Tongue (tissue), 2 donors: ENCODE results near the gene PLD1. TPM values are rescaled to one million over a fixed set of nuclear protein-coding genes. Genes with fewer than 3 reads are reported as not detected.
A peak's percentile ranks its signal among the peaks of the same experiment; 100 is the strongest.
"Not testable (repeated sequence)": the region's sequence is repeated elsewhere in the genome, so short reads cannot be mapped to it uniquely, and the experiment has no call there.

Experiments used
- DNase-seq: peaks from one replicate; pipeline ENCODE4 v3.0.0-alpha.2; 2015
- total RNA-seq: library from RNA; depleted of rRNA; stranded (reverse); fragments of >200 nt; gene quantifications from one replicate; pipeline ENCODE4 v1.2.3, GENCODE V29; 2014

PLD1 gene
- total RNA-seq, 1 donor from 2014 or later = 60.6 TPM

DNA sequence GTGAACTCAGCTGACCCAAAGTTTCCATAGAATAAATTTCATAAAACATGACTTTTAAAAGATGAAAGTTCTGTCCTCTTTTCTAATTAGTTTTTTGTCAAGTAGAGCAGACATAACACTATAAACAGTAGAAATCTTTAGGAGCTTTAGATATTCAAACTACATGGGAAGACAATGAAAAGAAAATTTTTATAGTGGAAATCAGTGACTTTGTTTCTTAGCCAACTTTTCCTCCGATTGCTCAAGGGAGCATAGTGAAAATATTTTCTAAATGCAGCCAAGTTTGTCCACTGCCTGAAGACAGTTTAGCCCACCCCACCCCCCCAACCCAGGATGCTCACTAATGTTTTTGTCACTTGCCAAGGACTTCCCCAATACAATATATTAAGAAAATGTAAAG lies 114.9 kb downstream of the PLD1 start:
- no peak for DNase-seq

- DNase-seq = no peak
Measured at GRCh38 chr3:171694888-171695287, 115.4 kb downstream of the PLD1 start.

DNA sequence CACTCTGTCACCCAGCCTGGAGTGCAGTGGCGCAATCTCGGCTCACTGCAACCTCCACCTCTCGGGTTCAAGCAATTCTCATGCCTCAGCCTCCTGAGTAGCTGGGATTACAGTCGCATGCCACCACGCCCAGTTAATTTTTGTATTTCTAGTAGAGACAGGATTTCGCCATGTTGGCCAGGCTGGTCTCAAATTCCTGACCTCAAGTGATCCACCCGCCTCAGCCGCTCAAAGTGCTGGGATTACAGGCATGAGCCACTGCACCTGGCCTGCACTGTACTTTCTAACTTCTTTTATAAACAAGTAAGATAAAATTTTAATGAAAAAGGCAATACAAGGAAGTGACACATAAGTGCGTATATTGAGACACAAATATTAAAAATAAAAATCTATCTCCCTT lies 117.7 kb downstream of the PLD1 start:
- DNase-seq = not testable (repeated sequence)

- DNase-seq = no peak
Measured at GRCh38 chr3:171691485-171691884, 118.8 kb downstream of the PLD1 start.

- DNase-seq = no peak
Measured at GRCh38 chr3:171690281-171690680, 120.0 kb downstream of the PLD1 start.

GRCh38 chr3:171688593-171688992 lies 121.7 kb downstream of the PLD1 start:
- DNase-seq = no peak

DNA sequence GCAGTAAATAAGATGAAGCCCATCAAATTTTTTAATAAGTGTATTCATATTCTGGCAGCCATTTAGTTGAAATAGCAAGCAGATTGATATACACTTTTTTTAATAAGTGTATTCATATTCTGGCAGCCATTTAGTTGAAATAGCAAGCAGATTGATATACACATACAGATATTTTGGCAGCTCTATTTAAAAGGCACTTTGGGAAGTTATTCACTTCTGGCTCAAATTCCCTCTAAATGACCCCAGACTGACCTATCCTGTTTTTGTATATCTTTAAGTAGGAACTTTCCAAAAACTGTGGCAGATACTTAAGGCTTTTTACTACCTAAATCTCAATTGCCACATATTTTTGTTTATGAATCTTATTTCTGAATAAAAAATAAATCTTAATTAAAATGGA lies 122.3 kb downstream of the PLD1 start:
- DNase-seq = peak; percentile 35

DNA sequence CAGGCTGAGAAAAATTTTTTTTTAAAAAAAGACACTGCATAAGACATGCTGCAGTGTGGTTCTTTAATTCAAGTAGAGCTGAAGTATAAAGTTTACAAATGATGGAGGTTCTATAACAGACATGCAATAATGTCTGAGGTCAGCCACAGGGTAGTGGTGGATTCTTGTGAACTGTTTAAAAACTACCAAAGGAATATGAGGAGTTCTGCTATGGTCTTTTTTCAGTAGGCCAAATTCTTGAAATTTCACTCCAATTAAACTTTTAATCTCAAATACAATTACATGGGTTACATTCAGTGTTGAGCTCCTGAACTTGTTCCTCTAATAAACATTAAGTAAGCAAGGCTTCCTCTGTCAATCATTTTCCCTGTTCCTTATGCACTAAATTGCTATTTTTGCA lies 122.7 kb downstream of the PLD1 start:
- peak; percentile 7 for DNase-seq

DNA sequence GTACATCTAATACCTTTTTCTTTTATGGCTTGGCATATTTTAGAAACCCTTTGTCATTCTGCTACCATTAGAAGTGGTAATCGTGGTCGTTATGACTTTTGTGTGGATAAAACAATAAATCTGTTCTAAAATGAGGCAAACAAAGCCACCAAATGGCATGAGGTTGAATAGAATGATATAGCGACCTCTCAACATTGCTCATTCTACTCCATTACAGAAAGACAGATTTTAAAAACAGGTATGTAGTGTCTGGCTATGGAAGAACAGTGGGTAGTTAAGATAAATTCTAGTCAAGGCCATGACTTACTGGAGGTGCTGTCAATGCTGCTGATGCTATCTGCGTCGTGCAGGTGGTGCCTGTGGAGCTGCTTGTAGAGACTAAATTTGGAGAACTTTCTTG lies 123.2 kb downstream of the PLD1 start:
- DNase-seq = no peak

GRCh38 chr3:171685116-171685895 lies 125.0 kb downstream of the PLD1 start:
- DNase-seq = no peak

- no peak for DNase-seq
Measured at GRCh38 chr3:171684221-171684620, 126.1 kb downstream of the PLD1 start.

- DNase-seq = no peak
Measured at GRCh38 chr3:171682743-171683142, 127.5 kb downstream of the PLD1 start.

- DNase-seq = no peak
Measured at GRCh38 chr3:171680726-171681411, 129.4 kb downstream of the PLD1 start.

- no peak for DNase-seq
Measured at GRCh38 chr3:171678971-171679492, 131.3 kb downstream of the PLD1 start.

DNA sequence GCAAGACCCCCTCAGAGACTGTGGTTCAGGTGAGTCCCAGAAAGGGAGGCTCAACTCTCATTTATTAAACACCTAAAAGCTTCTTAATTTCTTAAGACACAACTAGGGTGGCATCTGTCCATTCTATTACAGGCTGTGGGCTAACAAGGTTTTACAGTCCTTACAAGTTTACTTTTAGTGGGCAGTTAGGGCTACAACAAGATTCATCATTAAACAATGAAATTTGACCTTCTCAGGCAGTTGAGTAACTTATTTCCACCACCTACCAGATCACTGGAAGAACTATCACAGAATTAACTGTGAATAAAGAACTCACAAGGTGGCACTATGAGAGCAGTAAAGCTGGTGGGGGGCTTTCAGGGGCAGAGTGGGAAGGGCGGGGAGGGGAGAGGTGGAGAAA lies 132.6 kb downstream of the PLD1 start:
- DNase-seq = no peak

- no peak for DNase-seq
Measured at GRCh38 chr3:171676601-171677175, 133.6 kb downstream of the PLD1 start.

DNA sequence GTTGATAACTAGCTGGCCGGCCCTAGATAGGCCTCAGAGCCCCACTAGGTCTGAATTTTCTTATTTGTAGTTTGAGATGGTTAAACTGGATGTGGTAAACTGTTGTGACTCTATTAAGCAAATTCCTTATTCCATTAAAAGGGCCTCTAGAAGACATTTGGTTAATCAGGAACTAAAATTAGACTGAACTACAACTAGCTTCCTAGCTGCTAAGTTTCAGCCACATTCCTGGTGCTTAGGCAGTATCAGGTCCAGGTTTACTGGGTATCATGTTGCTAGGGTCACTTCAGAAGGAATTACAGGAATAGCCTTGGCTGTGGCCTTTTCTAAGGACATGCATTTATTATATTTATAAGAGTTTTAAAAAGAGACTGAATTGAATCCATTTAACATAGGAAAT lies 136.3 kb downstream of the PLD1 start:
- no peak for DNase-seq

DNA sequence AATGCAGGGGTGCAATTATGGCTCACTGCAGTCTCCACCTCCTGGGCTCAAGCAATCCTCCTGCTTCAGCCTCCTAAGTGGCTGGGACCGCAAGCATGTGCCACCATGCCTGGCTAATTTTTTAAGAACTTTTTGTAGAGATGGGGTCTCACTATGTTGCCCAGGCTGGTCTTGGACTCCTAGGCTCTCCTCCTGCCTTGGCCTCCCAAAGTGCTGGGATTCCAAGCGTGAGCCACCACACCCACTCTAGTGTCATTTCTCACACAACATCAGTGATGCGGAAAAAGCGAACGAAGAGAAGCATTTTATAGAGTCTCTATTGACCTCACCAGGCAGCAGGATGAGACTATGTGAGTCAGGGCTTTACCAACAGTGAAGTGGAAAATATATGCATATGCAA lies 137.7 kb downstream of the PLD1 start:
- no peak for DNase-seq

DNA sequence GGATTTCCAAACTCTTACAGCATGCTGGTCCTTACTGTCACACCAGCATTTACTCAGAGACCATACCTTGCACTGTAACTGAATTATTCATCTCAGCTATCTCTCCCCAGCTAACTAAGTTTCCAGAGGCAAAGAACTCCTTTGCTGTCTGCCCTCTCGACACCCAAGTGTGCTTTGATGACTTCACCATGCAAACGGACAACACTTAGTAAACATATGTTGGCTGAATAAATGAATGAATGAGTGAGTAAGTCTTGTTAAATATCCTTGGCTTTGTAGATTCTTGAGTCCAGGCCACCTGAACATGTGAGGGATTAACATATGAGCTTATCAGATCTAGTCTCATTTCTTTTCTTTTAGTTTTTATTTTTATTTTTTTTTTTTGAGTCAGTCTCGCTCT lies 138.2 kb downstream of the PLD1 start:
- no peak for DNase-seq

GRCh38 chr3:171671709-171672108 lies 138.6 kb downstream of the PLD1 start:
- no peak for DNase-seq

- no peak for DNase-seq
Measured at GRCh38 chr3:171666516-171666915, 143.8 kb downstream of the PLD1 start.

DNA sequence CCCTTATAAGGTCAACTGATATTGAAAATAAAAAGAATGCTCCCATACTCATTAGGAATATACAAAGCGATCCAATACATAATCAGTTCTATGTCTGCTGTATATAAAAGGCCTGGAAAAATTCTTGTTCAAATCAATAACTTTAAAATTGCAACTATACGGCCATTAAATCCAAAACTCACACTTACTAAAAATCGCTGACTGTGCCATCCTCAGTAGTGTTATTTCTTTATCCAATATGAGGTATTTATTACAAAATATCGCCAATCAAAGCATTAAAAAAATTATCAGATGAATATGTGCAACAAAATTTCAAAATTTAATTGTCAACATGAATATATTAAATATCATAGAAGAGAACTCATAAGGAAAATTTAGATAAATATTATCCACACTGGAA lies 146.5 kb downstream of the PLD1 start:
- DNase-seq = no peak

DNA sequence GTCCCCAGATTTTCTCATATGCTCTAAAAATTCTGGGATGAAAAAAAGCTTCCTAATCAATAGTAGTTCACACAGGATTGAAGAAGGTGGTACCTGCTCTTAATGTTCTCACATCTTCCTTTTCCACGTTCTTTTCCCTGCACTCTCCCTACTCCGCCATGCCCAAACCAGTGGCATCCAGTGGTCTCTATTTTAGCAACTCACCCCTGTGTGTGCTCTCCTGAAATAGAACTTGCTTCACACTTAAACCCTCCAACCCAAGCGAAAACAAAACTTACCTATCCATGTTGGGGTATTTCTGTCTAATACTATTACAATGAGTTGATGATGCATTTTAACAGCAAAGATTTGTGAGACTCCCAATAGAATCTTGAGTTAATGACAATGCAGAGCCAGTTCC lies 148.8 kb downstream of the PLD1 start:
- no peak for DNase-seq
